Epithelial cell of prostate (primary cell): Measurements from ENCODE around the gene APOC4.
"Not testable (repeated sequence)": the region's sequence is repeated elsewhere in the genome, so short reads cannot be mapped to it uniquely, and the experiment has no call there.

ENCODE experiments used
- DNase-seq: peaks from one replicate; pipeline ENCODE4 v3.0.0-alpha.2; 2011; ENCODE audit warnings: low read depth, low spot score
- H3K27ac ChIP-seq: fragments of 450-650 bp; 2 replicates; pipeline ENCODE4 v1.5.1; 2017; ENCODE audit warnings: mild to moderate bottlenecking

APOC4 gene, protein sequence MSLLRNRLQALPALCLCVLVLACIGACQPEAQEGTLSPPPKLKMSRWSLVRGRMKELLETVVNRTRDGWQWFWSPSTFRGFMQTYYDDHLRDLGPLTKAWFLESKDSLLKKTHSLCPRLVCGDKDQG

DNA sequence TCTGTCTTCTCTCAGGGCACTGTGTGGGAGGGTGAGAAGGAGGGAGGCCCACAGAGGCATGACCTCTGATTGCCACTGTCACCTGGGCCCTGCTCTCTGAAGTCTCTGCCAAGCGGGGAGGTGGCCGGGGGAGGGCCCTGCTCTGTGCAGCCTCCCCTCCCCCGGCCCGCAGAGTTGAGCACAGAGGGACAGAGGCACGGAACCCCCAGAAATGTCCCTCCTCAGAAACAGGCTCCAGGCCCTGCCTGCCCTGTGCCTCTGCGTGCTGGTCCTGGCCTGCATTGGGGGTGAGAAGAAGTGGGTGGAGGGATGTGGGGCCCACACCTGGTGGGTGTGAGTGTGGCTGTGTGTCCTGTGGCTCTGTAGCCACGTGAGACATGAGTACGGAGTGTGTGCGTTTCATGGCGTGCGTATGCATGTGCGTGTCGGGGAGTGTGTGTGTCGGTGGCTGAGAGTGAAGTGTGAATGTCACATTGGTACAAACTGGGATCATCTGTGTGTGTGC, at the start of gene APOC4:
Gene APOC4, plus strand, starts transcription at position 171 of the 505 bp plus-strand sequence. Its CDS starts 41 bp downstream, at position 212.
- no peak within 1 kb of the TSS for H3K27ac ChIP-seq
- no peak for DNase-seq

- no peak overlapping the region for H3K27ac ChIP-seq
- DNase-seq: no peak
Observed at GRCh38 chr19:44892932-44893331, 49.1 kb upstream of the APOC4 start.

- no peak overlapping the region for H3K27ac ChIP-seq
- DNase-seq: no peak
Observed at GRCh38 chr19:44893332-44894051, 48.5 kb upstream of the APOC4 start.

- no peak overlapping the region for H3K27ac ChIP-seq
- DNase-seq: no peak
Observed at GRCh38 chr19:44894052-44894400, 48.0 kb upstream of the APOC4 start.

GRCh38 chr19:44894946-44895345, 47.1 kb upstream of the APOC4 start:
- no peak overlapping the region for H3K27ac ChIP-seq
- DNase-seq: no peak

DNA sequence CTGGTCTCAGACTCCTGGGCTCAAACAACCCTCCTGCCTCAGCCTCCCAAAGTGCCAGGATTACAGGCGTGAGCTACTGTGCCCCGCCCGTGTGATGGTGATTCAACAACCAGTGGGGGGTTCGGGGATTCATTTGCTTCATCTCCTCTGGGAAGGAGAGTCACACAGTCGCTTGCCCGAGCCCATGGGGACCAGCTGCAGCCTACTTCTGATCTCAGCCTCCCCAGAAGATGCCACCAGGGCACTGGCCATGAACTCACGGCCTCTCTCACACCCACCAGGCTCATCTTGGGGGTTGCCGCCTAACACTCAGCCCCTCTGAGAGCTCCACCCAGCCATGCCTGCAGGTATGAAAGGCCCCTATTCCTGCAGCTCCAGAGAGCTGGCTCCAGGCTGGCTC, 44.2 kb upstream of the APOC4 start:
- DNase-seq: no peak
- H3K27ac ChIP-seq: no peak overlapping the region

DNA sequence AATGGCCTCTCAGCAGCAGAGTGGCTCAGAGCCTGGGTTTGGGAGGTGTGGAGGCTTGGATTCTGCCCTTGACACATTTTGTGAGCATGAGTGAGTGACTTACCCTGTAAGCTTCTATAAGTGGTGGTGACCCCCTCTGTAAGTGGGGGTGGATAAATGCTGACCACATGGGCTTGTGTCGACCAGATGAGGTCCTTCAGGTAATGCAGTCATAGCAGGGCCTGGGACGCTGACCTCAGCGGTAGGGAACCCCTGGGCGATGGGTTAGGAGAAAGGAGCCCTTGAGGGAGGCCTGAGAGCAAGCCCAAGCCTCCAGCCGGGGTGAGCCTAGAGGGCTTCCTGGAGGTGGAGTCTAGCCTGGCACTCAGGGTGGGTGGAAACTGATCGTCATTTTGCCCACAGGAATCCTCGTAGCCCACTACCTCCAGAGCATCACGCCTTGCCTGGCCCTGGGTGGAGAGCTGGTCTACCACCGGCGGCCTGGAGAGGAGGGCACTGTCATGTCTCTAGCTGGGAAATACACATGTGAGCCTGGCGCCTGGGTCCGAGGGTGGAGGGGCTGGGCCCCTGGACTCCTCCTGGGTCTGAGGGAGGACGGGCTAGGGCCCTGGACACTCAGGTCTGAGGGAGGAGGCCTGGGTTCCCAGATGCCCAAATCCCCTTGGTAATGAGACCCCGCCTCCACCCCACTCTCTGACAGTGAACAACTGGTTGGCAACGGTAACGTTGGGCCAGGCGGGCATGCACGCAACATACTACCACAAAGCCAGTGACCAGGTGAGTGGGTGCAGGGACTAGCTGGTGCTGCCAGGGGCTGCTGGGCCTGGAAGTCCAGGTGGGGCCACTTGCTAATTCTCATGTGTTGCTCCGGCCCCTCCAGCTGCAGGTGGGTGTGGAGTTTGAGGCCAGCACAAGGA, 41.5 kb upstream of the APOC4 start:
- no peak overlapping the region for H3K27ac ChIP-seq

GRCh38 chr19:44903216-44903601, 38.8 kb upstream of the APOC4 start:
- no peak for DNase-seq
- H3K27ac ChIP-seq: no peak overlapping the region

More for the DNA sequence above, 41.5 kb upstream of the APOC4 start:
- no peak for DNase-seq

- no peak overlapping the region for H3K27ac ChIP-seq
- no peak for DNase-seq
Observed at GRCh38 chr19:44903602-44904425, 38.2 kb upstream of the APOC4 start.

GRCh38 chr19:44904426-44904994, 37.5 kb upstream of the APOC4 start:
- no peak overlapping the region for H3K27ac ChIP-seq
- no peak for DNase-seq

DNA sequence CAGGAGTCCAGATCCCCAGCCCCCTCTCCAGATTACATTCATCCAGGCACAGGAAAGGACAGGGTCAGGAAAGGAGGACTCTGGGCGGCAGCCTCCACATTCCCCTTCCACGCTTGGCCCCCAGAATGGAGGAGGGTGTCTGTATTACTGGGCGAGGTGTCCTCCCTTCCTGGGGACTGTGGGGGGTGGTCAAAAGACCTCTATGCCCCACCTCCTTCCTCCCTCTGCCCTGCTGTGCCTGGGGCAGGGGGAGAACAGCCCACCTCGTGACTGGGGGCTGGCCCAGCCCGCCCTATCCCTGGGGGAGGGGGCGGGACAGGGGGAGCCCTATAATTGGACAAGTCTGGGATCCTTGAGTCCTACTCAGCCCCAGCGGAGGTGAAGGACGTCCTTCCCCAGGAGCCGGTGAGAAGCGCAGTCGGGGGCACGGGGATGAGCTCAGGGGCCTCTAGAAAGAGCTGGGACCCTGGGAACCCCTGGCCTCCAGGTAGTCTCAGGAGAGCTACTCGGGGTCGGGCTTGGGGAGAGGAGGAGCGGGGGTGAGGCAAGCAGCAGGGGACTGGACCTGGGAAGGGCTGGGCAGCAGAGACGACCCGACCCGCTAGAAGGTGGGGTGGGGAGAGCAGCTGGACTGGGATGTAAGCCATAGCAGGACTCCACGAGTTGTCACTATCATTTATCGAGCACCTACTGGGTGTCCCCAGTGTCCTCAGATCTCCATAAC, 36.4 kb upstream of the APOC4 start, which contains the start of gene APOE:
Gene APOE, plus strand, starts transcription at position 360 of the 724 bp plus-strand sequence. CDS start 829 bp downstream, outside the sequence.
- DNase-seq: no peak
- no peak within 1 kb of the TSS for H3K27ac ChIP-seq

DNA sequence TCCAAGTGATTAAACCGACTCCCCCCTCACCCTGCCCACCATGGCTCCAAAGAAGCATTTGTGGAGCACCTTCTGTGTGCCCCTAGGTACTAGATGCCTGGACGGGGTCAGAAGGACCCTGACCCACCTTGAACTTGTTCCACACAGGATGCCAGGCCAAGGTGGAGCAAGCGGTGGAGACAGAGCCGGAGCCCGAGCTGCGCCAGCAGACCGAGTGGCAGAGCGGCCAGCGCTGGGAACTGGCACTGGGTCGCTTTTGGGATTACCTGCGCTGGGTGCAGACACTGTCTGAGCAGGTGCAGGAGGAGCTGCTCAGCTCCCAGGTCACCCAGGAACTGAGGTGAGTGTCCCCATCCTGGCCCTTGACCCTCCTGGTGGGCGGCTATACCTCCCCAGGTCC, 34.4 kb upstream of the APOC4 start:
- H3K27ac ChIP-seq: no peak overlapping the region
- DNase-seq: no peak

GRCh38 chr19:44908074-44908835, 33.8 kb upstream of the APOC4 start:
- H3K27ac ChIP-seq: no peak overlapping the region
- no peak for DNase-seq

DNA sequence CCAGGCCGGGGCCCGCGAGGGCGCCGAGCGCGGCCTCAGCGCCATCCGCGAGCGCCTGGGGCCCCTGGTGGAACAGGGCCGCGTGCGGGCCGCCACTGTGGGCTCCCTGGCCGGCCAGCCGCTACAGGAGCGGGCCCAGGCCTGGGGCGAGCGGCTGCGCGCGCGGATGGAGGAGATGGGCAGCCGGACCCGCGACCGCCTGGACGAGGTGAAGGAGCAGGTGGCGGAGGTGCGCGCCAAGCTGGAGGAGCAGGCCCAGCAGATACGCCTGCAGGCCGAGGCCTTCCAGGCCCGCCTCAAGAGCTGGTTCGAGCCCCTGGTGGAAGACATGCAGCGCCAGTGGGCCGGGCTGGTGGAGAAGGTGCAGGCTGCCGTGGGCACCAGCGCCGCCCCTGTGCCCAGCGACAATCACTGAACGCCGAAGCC, 33.2 kb upstream of the APOC4 start:
- no peak for DNase-seq
- no peak overlapping the region for H3K27ac ChIP-seq

DNA sequence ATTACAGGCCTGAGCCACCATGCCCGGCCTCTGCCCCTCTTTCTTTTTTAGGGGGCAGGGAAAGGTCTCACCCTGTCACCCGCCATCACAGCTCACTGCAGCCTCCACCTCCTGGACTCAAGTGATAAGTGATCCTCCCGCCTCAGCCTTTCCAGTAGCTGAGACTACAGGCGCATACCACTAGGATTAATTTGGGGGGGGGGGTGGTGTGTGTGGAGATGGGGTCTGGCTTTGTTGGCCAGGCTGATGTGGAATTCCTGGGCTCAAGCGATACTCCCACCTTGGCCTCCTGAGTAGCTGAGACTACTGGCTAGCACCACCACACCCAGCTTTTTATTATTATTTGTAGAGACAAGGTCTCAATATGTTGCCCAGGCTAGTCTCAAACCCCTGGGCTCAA, 32.3 kb upstream of the APOC4 start:
- H3K27ac ChIP-seq: no peak overlapping the region
- DNase-seq: no peak

GRCh38 chr19:44911896-44912295, 30.1 kb upstream of the APOC4 start:
- not testable (repeated sequence) for DNase-seq, H3K27ac ChIP-seq

DNA sequence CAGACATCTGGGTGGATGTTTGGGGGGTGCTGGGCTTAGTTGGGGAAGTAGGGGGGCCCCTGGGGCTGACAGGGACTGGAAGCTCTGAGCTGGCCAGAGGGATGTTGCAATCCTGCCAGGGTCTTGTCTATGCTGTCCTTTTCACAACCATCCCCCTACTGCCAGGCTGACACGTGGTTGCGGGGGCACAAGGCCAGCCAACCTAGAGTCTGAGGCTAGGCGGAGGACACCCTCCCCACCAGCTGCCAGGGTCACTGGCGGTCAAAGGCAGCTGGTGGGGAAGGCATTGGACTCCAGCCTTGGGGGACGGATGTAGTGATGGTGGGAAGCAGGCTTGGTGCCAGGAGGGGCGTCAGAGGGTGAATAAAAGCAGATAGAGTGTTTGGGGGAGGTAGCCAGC, 29.2 kb upstream of the APOC4 start:
- no peak for DNase-seq
- H3K27ac ChIP-seq: no peak overlapping the region
